ENCODE measurements around the gene ANKRD40.

DNA sequence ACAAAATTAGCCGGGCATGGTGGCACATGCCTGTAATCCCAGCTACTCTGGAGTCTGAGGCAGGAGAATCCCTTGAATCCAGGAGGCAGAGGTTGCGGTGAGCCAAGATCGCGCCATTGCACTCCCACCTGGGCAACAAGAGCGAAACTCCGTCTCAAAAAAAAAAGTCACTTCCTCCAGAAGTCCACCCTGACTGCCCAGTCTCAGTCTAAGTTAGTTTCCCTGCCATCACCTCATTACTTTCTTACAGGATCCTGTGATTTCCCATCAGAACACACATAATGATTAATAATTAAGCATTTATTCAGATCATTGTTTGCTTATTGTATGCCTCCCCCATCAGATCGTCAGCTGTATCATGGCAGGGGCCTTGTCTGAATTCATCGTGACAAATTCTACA is 41.4 kb downstream of the ANKRD40 start:
- TF ChIP-seq POLR2A (IDR thresholded peaks at IDR 0.05) = no peak
- TF ChIP-seq, protein P1, sequence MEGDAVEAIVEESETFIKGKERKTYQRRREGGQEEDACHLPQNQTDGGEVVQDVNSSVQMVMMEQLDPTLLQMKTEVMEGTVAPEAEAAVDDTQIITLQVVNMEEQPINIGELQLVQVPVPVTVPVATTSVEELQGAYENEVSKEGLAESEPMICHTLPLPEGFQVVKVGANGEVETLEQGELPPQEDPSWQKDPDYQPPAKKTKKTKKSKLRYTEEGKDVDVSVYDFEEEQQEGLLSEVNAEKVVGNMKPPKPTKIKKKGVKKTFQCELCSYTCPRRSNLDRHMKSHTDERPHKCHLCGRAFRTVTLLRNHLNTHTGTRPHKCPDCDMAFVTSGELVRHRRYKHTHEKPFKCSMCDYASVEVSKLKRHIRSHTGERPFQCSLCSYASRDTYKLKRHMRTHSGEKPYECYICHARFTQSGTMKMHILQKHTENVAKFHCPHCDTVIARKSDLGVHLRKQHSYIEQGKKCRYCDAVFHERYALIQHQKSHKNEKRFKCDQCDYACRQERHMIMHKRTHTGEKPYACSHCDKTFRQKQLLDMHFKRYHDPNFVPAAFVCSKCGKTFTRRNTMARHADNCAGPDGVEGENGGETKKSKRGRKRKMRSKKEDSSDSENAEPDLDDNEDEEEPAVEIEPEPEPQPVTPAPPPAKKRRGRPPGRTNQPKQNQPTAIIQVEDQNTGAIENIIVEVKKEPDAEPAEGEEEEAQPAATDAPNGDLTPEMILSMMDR (IDR thresholded peaks at IDR 0.05) = no peak
